H4 (cell line): ENCODE data around the gene UBTF. TPM values are rescaled to one million over a fixed set of nuclear protein-coding genes. Genes with fewer than 3 reads are reported as not detected.

Experiments
- DNase-seq: peaks from one replicate; pipeline ENCODE4 v3.0.0-alpha.2; 2015; ENCODE audit warnings: low spot score
- total RNA-seq: library from RNA; depleted of rRNA; stranded (reverse); fragments of >200 nt; shearing (Covaris generic); gene quantifications from 2 replicates; pipeline ENCODE4 v1.2.3, GENCODE V29; 2014; rRNA removed

UBTF gene, protein sequence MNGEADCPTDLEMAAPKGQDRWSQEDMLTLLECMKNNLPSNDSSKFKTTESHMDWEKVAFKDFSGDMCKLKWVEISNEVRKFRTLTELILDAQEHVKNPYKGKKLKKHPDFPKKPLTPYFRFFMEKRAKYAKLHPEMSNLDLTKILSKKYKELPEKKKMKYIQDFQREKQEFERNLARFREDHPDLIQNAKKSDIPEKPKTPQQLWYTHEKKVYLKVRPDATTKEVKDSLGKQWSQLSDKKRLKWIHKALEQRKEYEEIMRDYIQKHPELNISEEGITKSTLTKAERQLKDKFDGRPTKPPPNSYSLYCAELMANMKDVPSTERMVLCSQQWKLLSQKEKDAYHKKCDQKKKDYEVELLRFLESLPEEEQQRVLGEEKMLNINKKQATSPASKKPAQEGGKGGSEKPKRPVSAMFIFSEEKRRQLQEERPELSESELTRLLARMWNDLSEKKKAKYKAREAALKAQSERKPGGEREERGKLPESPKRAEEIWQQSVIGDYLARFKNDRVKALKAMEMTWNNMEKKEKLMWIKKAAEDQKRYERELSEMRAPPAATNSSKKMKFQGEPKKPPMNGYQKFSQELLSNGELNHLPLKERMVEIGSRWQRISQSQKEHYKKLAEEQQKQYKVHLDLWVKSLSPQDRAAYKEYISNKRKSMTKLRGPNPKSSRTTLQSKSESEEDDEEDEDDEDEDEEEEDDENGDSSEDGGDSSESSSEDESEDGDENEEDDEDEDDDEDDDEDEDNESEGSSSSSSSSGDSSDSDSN
- 36.4 and 40.3 TPM in 2 replicates for total RNA-seq

DNA sequence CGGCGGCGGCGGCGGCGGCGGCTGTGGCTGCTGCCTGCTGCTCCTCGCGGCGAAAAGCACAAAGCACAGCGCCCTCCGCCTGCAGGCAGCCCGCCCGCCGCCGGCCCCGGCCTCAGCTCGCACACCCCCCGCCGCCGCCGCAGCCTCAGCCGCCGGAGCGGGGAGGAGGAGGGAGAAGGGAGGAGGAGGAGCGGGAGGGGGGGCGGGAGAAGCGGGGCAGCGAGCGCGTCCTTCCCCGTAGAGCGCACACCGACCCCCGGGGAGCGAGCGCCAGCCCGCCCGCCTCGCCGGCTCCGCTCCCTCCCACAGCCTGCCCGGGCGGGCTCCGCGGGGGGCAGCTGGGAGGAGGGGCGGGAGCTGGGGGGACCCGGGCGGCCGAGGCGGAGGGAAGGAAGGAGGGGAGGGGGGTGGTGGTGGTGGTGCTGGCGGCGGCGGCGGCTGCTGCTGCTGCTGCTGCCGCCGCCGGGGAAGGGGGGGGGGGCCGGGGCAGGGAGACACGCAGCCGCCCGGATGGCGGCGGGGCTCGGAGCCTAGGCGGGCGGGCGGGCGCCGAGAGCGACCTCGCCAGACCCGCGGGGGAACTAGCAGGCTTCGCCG is at the start of gene UBTF:
Gene UBTF (minus strand): TSS at position 60 of the 597 bp plus-strand sequence. CDS start 1,446 bp downstream, outside the sequence.
- DNase-seq: no peak

DNA sequence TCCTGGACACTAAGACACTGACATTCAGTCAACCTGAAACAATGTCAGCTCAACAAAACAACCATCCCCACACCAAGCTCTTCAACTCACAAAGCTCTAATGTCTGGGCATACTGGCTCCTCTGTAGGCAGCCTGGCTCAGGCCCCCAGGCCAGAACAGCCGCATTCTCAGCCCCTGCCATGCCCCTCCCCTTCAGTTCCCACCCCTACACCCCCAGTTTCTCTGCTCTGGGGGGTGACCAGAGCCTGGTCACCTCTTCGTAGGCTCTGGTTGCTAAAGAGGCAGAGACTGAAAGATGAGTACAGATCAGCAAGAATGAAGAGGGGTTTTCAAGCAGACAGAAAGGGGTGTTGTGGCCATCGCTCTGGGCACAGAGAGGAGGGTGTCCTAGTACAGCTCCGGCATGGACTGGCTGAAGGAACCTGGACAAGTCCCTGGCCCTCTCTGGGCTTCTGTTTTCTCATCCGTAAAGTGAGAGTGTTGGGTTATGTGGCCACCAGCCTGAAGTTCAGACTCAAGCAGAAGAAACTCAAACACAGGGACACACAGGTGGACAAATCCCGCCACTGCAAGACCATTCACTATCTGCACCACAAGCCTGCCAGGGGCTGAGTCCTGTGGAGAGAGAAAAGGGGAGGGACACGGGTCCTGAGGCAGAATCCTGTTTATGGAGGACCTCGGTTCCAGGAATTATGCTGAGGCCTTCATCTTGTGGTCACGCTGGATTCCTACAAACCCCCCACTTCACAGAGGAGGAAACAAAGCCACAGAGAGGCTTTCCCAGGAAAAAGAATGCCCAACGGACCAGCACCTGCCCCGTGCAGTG is 49.4 kb upstream of the UBTF start:
- DNase-seq: no peak

DNA sequence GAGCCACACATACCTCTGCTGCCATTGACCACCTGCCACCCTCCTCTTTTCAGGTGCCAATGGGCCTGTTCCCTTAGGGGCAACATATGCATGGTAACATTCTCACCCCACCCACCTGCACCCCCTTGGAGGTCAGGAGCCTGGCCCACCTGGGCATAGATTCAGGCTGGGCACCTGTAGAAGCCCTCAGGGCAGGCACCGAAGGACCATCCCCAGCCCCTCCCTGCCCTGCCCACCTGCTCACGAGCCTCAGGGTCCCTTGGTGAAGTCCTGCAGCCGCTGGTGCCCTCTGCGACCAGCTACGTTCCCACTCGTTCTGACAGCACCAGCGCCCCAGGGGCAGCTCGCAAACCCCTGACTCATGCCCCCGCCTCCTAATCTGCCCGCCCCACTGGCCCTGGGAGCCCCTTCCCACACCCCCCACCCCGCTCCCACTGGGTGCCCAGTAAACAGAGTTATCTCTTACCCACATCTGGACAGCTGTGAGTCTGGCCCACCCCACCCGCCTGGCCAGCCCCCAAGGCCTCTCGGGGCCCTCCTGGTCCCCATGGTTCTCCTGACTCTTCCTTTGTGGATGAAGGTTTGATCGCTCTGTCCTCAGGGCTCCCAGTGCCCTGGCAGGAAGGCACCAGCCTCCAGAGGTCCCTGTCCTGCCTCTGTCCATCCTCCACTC is 48.5 kb upstream of the UBTF start, which contains the start of gene SLC4A1:
Gene SLC4A1 (minus strand): TSS at position 318 of the 673 bp plus-strand sequence. CDS start 5,269 bp downstream, outside the sequence.
- DNase-seq: no peak

DNA sequence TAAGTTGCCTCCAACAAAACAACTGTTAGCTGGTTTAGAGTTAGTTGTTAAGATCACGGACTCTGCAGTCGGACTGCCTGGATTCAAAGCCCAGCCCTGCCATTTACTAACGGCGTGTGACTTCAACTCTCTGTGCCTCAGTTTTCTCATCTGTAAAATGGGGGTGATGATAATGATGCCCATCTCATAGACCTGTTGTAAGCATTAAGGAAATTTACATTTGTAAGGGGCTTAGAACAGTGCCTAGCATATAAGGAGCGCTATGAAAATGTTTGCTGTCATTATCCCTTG is 47.6 kb upstream of the UBTF start:
- no peak for DNase-seq

DNA sequence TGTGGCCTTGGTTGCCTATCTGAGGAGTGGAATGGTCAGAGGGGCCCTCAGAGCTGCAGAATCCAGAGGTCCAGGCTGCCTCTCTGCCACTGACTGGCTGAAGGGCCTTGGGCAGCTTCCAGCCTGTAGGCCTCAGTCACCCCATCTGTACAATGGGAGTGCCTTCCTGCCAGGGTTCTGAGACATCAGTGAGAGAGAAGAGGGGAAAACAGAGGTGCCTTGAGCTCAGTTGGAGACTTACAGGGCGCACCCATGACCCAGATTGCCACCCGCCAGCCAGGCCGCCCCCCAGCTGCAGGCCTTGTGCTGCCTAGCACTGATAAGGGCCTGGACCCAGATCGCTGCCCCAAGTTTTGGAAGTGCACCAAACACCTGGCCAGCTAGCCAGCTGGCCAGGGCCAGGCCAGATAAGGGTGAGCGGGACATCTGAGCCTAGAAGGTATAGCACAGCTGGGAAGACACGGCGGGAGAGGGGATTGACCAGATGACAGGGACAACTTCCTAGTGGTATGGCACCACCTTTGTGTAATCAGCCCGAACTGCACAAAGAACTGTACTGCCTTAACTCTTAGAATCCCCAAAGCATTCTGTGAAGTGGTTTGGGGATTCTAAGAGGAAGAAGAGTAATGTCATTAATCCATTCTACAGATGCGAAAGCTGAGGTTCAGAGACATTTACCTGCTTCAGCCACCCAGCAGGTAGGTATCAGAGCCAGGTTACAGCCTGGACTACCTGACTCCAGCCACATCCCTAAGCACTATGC is 47.1 kb upstream of the UBTF start:
- no peak for DNase-seq

DNA sequence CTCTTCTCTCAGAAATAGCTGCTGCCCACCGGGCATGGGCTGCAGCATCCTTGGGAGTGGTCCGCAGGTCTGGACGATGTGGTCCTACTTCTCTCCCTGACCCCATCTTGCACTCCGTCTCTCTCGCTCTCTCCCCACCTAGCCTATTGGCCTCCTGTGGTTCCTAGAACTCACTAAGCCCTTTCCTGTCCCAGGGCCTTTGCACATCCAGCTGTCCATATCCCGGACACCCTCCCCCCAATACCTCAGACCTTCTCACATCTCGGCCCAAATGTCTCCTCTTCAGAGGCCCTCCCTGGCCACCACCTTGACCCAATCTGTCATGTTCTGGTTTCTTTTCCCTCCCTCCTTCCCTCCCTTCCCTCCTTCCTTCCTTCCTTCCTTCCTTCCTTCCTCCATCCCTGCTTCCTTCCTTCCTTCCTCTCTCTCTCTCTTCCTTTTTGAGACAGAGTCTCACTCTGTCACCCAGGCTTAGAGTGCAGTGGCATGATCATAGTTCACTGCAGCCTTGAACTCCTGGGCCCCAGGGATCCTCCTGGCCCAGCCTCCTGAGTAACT is 43.9 kb upstream of the UBTF start:
- no peak for DNase-seq

DNA sequence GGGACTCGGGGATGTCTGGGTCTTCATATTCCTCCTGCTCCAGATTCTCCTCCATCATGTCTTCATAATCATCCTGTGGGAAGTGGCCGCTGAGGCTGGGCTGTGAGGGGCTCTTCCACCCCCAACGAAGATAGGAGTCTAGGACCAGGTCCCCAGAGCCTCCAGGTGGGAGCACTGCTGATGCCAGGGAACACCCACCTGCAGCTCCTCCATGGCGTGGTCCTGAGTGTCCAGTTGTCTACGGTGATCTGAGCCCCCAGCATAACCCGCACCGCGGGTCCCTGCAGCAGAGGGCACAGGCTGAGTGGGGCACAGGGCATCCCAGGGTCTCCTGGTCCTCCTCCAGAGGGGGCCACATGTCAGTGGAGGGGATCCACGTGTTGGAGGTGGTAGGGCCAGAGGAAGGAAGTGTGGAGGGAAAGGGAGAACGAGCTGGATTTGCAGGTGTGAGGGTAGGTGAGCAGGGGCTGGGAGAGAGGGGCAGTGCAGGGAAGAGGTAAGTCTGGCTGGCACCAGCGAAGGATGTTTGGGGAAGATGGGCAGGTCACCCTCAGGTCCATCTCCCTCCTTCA is 43.3 kb upstream of the UBTF start:
- DNase-seq: no peak

DNA sequence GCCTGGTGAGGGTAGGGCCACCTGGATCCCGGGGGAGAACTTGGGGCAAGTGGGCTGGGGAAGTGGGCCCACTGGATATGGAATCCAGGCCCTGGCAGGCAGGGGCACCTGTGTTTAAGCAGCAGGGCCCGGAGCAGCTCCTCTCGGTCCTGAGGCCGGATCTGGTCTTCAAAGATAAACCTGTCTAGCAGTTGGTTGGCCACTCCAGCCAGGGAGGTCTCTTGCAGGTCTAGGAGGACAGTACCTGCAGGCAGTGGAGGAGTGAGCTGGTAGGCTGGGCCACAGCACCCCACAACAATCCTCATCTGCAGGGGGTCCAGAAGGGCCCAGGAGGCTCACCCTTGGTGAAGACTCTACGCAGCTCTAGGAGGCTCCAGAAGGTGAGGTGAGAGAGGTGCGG is 40.8 kb upstream of the UBTF start:
- DNase-seq: no peak

DNA sequence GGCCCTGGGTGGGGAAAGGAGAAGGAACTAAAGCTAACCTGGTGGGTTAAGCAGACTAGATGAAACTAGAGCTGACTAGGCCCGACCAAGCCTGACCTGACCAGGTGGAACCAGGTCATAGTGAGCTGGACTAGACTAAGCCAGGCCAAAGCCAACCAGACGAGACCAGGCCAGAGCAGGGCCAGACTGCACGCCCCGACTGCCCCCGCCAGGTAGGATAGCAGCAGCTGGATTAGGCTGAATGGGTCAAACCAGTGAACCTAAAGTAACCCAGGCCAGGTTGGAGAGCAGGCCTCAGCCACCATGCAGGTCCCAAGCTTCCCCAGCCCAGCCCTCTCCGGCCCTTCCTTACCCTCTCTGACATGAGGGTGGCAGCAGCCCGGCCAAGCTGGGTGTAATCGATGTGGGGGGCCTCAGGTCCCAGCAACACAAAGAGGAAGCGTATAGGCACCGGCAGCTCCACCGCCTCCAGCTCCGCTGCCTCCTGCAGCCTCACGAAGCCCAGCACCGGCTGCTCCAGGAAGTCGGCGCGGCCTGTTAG is 39.4 kb upstream of the UBTF start:
- DNase-seq: no peak

DNA sequence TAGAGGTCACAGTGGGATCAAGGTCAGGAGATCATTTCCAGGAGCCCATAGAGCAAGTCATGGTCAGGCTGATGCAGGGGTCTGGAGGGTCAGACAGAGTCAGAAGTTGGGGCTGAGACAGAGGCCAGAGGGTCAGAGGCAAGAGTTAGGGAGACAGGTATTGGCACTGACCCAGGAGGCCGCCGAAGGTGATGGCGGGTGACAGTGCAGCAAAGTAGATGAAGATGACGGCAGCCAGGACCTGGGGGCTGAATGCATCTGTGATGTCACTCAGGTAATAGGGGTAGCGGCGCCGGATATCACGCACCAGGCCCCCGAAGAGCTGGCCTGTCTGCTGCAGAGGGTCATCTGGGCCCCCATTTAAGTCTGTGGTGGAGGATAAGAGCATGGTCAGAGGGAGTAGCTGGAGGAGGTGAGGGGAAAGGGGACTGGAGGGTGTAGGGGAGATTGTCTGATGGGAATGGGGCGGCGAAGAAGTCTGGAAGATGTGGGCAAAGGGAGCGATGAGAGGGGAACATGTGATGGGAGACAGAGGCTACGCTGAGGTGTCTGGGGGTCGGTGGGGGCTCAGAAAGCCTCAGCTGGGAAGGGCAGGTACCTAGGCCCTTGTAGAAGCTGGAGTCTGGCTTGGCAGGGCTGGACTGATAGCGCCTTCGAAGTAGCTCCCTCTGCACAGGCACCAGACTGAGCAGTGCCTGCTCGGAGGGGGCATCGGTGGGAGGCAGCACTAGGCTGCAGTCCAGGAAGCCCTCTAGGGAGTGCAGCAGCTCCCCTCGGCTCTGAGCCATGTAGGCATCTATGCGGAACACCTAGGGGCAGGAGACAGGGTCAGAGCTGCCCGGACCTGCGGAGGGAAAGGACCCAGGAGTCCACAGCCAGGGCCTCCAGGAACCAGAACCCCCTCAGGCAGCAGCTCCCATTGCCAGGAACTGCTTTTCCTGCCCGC is 38.6 kb upstream of the UBTF start:
- no peak for DNase-seq

DNA sequence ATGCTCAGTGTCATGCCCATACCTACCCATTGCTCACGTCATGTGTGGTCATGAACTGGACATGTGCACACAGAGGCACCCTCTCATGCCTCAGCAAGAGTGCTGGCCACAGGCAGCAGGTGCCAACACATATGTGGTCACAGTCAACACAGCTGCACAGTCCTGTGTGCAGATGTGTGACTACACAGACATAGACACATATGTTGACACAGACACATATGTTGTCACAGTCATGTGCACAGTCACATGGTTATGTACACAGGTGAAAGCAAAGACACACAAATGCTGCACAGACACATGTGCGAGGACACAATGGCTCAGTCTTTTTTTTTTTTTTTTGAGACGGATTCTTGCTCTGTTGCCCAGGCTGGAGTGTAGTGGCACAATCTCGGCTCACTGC is 37.2 kb upstream of the UBTF start:
- no peak for DNase-seq

DNA sequence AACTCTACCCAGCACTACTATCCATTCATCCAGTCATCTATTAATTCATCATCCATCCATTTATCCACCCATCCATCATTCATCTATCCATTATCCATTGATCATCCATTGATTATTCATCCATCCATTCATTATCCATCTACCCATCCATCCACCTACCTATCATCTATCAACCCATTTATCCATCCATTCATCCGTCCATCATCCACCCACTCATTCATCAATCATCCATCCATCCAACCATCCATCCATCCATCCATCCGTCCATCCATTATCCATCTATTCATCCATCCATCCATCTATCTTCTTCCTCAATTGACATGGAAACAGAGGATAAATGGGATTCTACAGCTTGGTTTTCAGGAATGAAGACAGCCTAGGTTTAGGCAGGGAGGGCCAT is 36.4 kb upstream of the UBTF start:
- DNase-seq: no peak

DNA sequence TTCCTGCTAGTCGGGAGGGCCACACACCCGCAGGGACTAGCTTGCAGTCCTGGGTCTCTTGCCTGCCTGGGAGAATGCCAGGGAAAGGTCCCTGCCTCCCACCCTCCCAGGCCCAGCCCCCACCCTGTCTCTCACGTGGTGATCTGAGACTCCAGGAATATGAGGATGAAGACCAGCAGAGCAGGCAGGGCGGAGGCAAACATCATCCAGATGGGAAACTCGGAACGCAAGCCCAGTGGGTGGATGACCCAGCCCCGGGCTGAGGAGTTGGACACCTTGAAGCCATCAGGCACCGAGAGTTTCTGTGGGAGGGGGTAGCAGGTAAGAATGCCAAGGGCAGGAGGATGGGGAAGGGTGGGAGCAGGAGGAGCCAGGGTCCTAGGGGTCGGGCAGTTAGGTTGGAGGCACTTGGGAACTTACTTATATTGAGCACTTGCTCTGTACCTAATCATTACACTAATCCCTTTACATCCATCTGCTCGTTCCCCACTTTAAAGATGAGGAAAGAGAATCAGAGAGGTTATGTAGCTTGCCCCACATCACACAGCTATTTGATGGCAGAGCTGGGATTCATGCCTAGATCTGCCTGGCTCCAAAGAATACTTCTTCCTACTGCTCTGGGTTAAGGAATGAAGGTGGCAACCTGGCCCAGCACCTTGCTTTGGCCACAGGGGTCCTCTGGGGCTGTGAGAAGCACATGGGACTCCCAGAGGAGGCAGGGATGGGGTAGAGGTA is 35.1 kb upstream of the UBTF start:
- no peak for DNase-seq

DNA sequence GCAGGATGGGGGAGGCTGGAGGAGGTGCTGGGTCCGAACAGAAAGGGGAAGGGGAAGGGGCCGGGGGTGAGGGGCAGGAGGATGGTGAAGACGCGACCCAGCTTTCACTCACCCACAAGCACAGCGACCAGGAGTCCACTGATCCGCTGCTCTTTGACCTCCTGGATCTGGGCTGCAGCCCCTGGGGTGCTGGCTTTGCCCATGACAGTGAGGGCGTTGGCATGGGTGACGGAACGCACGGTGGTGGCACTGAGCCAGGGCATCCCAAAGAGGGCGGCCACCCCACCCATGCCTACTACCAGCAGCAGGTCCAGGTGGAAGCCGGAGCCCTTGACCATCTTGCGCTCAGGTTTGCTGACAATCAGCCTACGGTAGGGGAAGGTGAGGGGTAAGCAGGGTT is 33.5 kb upstream of the UBTF start:
- no peak for DNase-seq

DNA sequence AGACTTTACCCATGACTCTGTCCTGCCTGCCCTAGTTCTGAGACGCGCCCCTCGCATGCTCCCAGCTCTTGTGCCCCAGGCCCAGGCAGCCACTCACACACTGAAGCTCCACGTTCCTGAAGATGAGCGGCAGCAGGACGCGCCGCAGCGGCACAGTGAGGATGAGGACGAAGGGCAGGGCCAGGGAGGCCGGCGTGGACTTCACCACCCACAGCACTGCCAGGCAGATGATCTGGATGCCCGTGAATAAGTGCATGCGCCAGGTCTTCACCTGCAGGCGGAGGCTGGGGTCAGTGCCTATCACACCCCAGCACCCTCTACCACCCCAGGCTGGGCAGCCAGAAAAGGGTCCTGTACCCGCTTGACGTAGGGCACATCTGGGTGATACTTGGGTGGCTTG is 31.6 kb upstream of the UBTF start:
- no peak for DNase-seq

DNA sequence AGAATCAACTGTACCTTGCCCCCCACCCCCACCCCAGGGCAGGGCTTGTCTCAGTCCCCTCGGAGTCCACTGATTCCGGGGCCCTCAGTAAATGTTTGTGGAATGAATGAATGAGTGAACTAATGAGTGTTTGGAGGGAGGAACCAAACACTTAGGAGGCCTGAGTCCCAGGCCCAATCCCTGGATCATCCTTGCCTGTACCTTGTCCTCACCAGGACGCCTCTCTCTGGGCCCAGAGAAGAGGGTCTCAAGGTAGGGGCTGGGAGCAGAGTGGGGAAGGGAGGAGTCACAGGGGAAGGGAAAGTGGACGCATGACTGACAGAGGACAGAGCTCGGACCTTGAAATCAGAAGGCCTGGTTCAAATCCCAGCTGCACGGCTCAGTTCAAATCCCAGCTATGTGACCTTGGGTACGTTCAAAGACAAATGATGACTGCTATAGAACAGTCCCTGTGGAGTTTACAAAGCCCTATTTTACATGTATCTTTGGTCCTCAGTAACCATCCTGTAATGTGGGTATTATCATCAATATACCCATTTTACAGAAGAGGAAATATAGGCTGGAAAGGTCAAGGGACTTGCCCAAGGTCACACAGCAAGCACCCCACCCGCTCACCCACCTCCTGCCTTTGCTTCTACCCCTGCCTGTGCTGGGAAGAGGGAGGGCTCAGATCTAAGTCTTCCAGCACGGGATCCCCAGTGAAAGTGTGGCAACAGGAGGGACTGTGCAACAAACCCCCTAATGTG is 30.2 kb upstream of the UBTF start:
- no peak for DNase-seq
